GM18520 (cell line): ENCODE results near the gene LHX1.
A peak's percentile ranks its signal among the peaks of the same experiment; 100 is the strongest.

Experiments
- ATAC-seq: cut with Tn5 transposase; IDR thresholded peaks from one replicate; pipeline ENCODE4 v1.9.1; 2021; ENCODE audit not compliant: unreplicated experiment

The LHX1 gene

GRCh38 chr17:36937959-36938565 lies 787 bp downstream of the LHX1 start:
- no peak for ATAC-seq

GRCh38 chr17:36938566-36939051 lies 1.3 kb downstream of the LHX1 start:
- ATAC-seq, result no peak

GRCh38 chr17:36939052-36939801 lies 2.0 kb downstream of the LHX1 start:
- no peak for ATAC-seq

- no peak for ATAC-seq
Observed at GRCh38 chr17:36939802-36940312, 2.6 kb downstream of the LHX1 start.

GRCh38 chr17:36940313-36941264 lies 3.3 kb downstream of the LHX1 start:
- ATAC-seq, result no peak

- no peak for ATAC-seq
Observed at GRCh38 chr17:36941265-36942010, 4.2 kb downstream of the LHX1 start.

GRCh38 chr17:36942019-36942599 lies 4.8 kb downstream of the LHX1 start:
- no peak for ATAC-seq

GRCh38 chr17:36942631-36943125 lies 5.4 kb downstream of the LHX1 start:
- no peak for ATAC-seq

- ATAC-seq, result no peak
Observed at GRCh38 chr17:36943250-36944191, 6.2 kb downstream of the LHX1 start.

GRCh38 chr17:36944553-36944952 lies 7.3 kb downstream of the LHX1 start:
- ATAC-seq, result no peak

- no peak for ATAC-seq
Observed at GRCh38 chr17:36945140-36945539, 7.9 kb downstream of the LHX1 start.

GRCh38 chr17:36945959-36946725 lies 8.9 kb downstream of the LHX1 start:
- ATAC-seq, result no peak

GRCh38 chr17:36946726-36947091 lies 9.4 kb downstream of the LHX1 start:
- ATAC-seq, result no peak

- ATAC-seq, result no peak
Observed at GRCh38 chr17:36947922-36948716, 10.8 kb downstream of the LHX1 start.

GRCh38 chr17:36948717-36949460 lies 11.6 kb downstream of the LHX1 start, which contains the start of gene AATF:
Gene AATF (plus strand): TSS chr17:36948954. CDS start chr17:36949126, 172 bp downstream.
- ATAC-seq, result peak; percentile 80

GRCh38 chr17:36949461-36949927 lies 12.2 kb downstream of the LHX1 start:
- ATAC-seq, result no peak
